BJ (cell line): ENCODE results near the gene ZGRF1. TPM values are rescaled to one million over a fixed set of nuclear protein-coding genes. Genes with fewer than 3 reads are reported as not detected.

Experiments used
- CTCF ChIA-PET: fragments of 350-600 bp; formaldehyde crosslinking; extraction: SDS; loops from one replicate; lab custom pipeline; 2021; ENCODE audit warnings: antibody characterized with exemption, inconsistent platforms; lab: Yijun Ruan, JAX
- POLR2A ChIA-PET: fragments of 300-600 bp; sonication (Branson Sonifier 250); formaldehyde crosslinking; extraction: SDS; loops from one replicate; lab custom pipeline; 2021; ENCODE audit warnings: antibody characterized with exemption; lab: Charles Lee
- DNase-seq: peaks from one replicate; pipeline ENCODE4 v3.0.0-alpha.2; 2011; ENCODE audit warnings: low read depth
- H3K27me3 ChIP-seq: 2 replicates; pipeline ENCODE4 v1.6.0; 2011; ENCODE audit warnings: low read length; ENCODE audit not compliant: control insufficient read depth, insufficient read depth
- H3K36me3 ChIP-seq: 2 replicates; pipeline ENCODE4 v1.5.1; 2011; ENCODE audit warnings: low read length; ENCODE audit not compliant: control insufficient read depth, insufficient read depth
- H3K4me3 ChIP-seq: 2 replicates; pipeline ENCODE4 v1.5.1; 2011; ENCODE audit warnings: low read depth, mild to moderate bottlenecking, control low read depth, low read length
- polyA plus RNA-seq: library from polyadenylated mRNA; depleted of rRNA; stranded (reverse); fragments of >200 nt; gene quantifications from 2 replicates; pipeline ENCODE4 v1.2.3, GENCODE V29; 2011
- TF ChIP-seq, protein P1 (sequence below): IDR thresholded peaks from 2 replicates; pipeline ENCODE4 v1.5.1; 2011; ENCODE audit warnings: low read depth, mild to moderate bottlenecking, control low read depth, inconsistent platforms, low read length, moderate library complexity; ENCODE audit not compliant: insufficient read depth

Gene ZGRF1
- polyA plus RNA-seq, 1 experiment = 1.4 TPM

DNA sequence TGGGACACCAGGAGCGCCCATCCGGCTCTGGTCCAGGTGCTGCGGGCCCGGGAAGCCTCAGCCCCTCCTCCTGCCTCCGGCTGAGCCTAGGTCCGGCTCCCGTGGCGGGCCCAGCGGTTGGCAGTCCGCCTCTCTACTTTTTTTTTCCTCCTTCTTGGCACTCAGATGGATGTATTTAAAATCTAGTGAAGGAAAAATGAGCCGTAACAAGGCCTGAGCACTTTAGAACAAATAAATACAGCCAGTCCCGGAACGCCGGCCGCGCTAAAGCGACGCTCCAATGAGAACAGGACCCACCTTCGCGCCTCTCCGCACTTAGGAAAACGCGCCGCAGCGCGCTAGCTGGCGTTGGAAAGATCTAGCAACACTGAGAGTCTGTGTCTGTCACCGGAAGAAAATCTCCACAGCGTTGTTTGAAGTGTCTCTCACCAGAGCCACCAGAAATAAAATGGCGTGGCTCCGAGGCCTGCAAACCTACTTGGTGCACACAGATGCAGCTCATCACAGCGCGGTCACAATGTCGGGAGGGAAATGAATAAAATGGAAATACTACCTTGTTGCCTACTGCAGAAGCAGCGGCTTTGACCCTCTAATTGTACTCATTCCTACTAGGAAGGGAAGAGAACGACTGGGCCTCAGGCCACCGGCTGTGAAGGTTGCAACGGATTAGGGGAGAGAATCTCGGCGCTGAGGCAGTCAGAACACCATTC, 125.5 kb downstream of the ZGRF1 start:
- CTCF ChIA-PET = interaction anchor here (0.6 to 0.9 kb wide), 3 partner anchors 8 to 14 kb away, joined by 3 to 4 read pairs (median 4); no protein-coding TSS in a partner anchor
- H3K27me3 ChIP-seq = peaks cover 65% of the 10 kb centered on the region
- no peak overlapping the region for H3K4me3 ChIP-seq
- H3K36me3 ChIP-seq = no peaks in the 10 kb centered on the region
- POLR2A ChIA-PET = no interaction called here
- no peak for DNase-seq
- TF ChIP-seq, protein P1, sequence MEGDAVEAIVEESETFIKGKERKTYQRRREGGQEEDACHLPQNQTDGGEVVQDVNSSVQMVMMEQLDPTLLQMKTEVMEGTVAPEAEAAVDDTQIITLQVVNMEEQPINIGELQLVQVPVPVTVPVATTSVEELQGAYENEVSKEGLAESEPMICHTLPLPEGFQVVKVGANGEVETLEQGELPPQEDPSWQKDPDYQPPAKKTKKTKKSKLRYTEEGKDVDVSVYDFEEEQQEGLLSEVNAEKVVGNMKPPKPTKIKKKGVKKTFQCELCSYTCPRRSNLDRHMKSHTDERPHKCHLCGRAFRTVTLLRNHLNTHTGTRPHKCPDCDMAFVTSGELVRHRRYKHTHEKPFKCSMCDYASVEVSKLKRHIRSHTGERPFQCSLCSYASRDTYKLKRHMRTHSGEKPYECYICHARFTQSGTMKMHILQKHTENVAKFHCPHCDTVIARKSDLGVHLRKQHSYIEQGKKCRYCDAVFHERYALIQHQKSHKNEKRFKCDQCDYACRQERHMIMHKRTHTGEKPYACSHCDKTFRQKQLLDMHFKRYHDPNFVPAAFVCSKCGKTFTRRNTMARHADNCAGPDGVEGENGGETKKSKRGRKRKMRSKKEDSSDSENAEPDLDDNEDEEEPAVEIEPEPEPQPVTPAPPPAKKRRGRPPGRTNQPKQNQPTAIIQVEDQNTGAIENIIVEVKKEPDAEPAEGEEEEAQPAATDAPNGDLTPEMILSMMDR = no peak

DNA sequence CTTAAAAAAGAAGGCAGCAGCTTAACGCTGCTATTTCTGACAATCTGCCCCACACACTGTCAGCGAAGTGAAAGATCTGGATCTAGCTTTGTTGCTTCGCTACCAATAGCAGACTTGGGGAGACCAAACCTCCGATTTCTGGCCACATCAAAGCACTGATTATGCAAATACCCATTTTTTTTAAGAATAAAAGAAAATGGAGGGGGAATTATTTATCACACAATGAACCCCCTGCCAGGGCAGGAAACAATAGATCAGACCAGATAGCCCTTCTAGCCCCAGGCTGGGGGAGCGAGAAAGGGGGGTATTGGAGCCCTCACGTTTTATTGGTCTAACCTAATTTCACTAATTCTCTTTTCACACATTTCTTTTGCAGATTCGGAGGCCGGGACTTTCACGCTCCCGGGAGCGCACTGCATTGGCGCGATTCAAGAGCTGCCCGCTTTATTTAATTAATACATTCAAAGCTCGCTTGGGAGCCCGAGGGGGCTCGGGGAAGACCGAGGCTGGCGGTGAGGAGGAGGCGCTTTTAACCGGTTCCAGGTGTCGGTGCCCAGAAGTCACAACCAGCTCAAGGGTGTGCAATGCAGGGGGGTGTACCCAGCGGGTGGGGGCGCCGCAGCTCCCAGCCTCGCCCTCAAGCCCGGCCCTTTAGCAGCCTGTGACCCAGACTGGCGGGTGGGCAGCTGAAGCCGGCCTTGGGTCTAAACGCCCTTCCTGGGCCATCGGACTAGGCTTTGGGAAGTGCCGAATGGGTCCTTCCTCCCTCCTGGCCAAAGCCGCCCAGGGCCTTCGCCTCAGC, 126.2 kb downstream of the ZGRF1 start:
- no peak overlapping the region for H3K4me3 ChIP-seq
- TF ChIP-seq, protein P1 = no peak
- H3K36me3 ChIP-seq = no peaks in the 10 kb centered on the region
- ChIA-PET CTCF (interaction anchor here (0.6 to 0.7 kb wide), 2 partner anchors 9 to 15 kb away, joined by 3 to 4 read pairs; no protein-coding TSS in a partner anchor), POLR2A (interaction anchor here (0.6 kb wide), 1 partner anchor 142 kb away, joined by 3 read pairs; no protein-coding TSS in a partner anchor)
- peaks cover 60% of the 10 kb centered on the region for H3K27me3 ChIP-seq
- DNase-seq = no peak

DNA sequence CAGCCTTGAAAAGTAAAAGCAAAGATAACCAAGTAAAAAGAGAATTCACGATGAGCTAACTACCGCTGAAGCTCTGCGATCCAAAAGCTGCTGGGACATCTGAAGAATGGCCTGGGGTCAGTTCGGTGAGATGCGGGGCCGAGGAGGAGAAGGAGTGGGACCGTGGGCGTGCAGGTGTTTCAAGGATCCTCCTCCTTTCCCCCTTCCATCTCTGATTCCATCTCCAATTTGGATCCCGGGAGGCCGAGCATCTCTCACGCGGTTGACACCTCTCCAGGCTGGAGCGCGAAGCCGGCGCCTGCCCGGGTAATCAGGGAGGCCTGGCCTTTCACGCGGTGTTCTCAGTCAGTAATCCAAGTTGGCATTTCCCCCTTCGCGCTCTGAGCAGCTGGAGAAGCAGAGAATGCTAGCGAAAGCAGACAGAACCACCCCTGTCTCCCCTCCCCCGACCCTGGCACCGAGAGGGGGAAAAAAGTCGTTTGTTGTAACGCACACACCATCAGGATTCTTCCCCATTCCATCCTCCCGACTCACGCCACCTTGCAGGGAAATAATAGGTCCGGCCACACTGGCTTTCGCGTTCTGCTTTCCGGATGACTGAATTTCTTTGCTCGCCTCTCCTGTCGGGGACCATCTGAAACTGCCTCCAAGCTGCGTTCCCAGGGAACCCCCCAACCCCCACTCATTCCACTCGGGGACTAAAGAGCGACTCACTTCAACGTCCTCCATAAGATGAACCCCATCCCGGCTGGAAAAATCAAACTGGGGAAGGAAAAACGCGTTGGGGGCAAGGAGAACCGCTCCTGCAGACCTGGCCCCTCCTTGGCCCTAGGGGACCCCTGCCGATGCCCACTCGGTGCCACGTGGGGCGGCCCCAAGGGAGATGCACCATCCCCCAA, 127.2 kb downstream of the ZGRF1 start:
- Histone ChIP-seq H3K27me3 (peaks cover 55% of the 10 kb centered on the region), H3K4me3 (no peak overlapping the region), H3K36me3 (no peaks in the 10 kb centered on the region)
- TF ChIP-seq, protein P1 = no peak
- DNase-seq = no peak
- ChIA-PET POLR2A (no interaction called here), CTCF (interaction anchor here (0.9 to 1.1 kb wide), 2 partner anchors 15 to 173 kb away, joined by 3 to 4 read pairs; no protein-coding TSS in a partner anchor)

DNA sequence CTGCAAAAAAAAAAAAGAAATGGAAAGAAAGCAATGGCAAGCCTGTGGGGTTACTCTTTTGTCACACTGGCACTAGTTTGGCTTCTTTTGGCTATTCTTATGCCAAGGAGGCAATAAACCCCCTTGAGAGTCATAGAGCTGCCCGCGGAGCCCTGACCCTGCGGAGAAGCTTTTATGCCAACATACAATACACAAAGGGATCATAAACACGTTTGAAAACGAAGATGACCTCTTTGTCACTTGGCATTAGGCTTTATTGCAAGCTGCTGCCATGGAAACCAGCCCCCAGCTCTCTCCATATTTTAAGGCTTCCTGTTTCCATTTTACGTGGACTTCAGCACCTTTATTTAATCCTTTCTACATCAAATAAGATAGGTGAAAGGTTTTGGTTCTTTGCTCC, 128.4 kb downstream of the ZGRF1 start:
- TF ChIP-seq, protein P1 = no peak
- CTCF ChIA-PET = interaction anchor here (0.9 to 1.5 kb wide), 3 partner anchors 10 to 172 kb away, joined by 3 to 4 read pairs (median 3); no protein-coding TSS in a partner anchor
- POLR2A ChIA-PET = no interaction called here
- Histone ChIP-seq H3K4me3 (no peak overlapping the region), H3K27me3 (peaks cover 47% of the 10 kb centered on the region), H3K36me3 (no peaks in the 10 kb centered on the region)
- DNase-seq = no peak
